B cell (primary cell): ENCODE results near the gene CCNL1.

Experiments
- CTCF ChIP-seq: fragments of 200-600 bp; IDR thresholded peaks from one replicate; pipeline ENCODE4 v1.8.0; 2022; ENCODE audit warnings: antibody characterized with exemption, mild to moderate bottlenecking
- EZH2 ChIP-seq: IDR thresholded peaks from 2 replicates; pipeline ENCODE4 v1.6.1; 2012; ENCODE audit warnings: borderline replicate concordance, low read depth, mild to moderate bottlenecking, moderate library complexity, low read length; ENCODE audit not compliant: insufficient read depth, poor library complexity, severe bottlenecking

GRCh38 chr3:157127268-157127667, 32.7 kb downstream of the CCNL1 start:
- TF ChIP-seq CTCF (no peak), EZH2 (no peak)
